ENCODE results near the gene PLOD2.
"Not testable (repeated sequence)": the region's sequence is repeated elsewhere in the genome, so short reads cannot be mapped to it uniquely, and the experiment has no call there.

PLOD2 gene

GRCh38 chr3:146142757-146143156, 18.2 kb downstream of the PLOD2 start:
- in situ Hi-C loops (cut with MboI; ENCODE audit: low sequenced_read_pairs) = no loop called here

DNA sequence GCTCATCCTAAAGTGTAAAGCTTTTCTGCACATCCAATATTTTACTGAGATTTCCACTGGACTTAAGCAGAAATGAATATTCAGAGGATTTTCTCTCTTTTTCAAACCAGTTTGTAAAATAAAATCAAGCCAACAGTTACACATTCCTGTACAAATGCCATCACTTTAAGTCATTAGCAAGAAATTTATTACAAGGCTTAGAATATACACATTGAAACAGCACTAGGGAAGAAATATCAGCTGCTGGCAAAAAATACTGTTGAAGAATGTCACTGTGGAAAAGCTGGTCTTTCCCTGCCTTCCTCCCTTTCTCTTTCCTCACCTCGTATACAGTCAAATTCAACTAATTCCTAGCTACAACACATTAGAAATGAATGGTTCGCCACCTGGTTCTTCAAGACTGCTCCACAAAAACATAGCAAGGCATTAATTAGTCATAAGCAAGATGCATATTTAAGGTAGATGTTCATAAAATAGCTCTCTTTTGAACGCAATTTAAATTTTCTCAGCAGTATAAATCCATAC, 21.3 kb downstream of the PLOD2 start:
- in situ Hi-C loops (cut with MboI; ENCODE audit: low sequenced_read_pairs) = no loop called here

GRCh38 chr3:146138902-146139301, 22.1 kb downstream of the PLOD2 start:
- in situ Hi-C loops (cut with MboI; ENCODE audit: low sequenced_read_pairs) = no loop called here

GRCh38 chr3:146136647-146137046, 24.3 kb downstream of the PLOD2 start:
- in situ Hi-C loops (cut with MboI; ENCODE audit: low sequenced_read_pairs) = no loop called here

DNA sequence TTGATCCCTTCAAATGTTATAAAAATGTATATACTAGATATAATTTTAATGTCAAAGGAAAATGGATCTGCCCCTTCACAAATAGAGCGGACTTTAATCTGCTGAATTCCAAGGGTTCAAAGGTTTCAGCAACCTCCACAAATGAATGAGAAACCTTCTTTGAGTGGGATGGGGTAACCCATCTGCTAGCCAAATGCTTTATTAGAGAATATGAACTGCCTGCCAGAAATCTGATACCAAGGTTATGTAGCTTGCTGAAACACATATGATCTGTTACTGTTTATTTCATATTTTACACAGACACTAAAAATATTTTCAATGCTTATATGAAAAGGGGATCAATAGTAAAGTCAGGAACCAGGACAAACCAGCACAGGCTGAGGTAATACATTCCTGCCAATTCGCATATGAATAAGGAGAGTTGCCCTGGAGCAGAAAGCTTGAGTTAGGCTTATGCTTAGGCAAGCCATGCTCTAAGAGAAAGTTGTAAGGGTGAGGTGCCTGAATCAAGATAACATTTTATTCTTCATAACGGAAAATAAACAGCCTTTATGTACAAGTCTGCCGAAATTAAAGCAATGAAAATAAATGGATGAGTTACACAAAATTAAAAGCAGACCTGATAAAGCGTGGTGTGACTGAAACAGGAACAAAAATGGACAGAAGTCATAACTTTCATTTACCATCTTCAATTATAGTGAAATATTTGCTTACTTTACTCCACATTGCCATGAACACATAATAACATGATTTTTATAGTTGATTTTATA, 26.5 kb downstream of the PLOD2 start:
- in situ Hi-C loops (cut with MboI; ENCODE audit: low sequenced_read_pairs) = no loop called here

DNA sequence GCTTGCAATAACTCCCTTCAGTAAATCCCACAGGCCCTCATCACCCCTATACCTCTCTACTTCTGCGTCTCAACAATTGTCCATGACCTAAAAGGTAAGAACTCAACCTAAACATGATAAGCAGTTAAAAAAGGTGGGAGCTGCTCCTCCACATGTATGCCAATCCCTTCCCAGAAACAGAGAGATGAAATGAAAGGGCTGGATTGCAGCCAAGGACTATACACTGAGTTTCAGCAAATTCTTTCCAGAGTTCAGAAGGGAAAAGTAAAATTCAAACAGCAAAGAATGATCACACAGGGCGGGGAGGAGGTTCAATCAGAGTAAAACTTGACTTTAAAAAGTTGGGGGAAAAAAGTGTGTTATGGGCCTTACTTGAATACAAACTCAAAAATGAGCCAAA, 27.5 kb downstream of the PLOD2 start:
- in situ Hi-C loops (cut with MboI; ENCODE audit: low sequenced_read_pairs) = no loop called here

DNA sequence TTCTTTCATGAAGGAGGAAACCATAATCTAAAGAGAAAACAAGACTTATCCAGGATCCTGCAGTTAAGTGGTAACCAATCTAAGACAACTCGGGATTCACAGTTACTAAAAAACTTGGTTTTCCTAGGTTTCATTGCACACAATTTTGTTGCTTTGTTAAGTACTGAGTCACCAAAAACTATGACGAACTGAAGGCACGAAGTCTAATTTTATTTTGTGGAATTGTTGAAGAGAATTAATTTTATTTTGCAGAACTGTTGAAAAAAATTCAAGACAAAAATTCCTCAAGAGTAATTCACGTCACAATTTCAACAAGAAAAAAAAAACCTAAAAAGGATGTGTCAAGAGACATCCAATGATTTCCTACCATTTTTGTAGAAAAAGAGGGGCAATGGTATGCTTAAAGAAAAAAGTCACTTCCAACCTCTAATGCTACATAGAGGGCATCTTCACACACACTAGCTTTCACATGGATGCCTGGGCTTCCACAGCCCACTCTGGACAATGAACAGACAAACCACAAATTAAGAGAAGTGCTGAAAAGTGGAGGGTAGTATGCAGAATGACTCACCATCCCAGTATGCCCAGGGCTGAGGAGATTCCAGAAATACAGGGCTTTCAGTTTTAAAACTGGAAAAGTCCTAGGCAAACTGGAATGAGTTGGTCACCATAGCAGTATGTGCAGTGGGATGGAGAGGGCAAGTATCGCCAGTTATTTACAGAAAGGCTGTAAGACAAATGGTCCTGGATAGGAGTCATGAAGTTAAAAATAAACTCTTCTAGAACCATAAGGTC, 29.2 kb downstream of the PLOD2 start:
- in situ Hi-C loops (cut with MboI; ENCODE audit: low sequenced_read_pairs) = no loop called here

DNA sequence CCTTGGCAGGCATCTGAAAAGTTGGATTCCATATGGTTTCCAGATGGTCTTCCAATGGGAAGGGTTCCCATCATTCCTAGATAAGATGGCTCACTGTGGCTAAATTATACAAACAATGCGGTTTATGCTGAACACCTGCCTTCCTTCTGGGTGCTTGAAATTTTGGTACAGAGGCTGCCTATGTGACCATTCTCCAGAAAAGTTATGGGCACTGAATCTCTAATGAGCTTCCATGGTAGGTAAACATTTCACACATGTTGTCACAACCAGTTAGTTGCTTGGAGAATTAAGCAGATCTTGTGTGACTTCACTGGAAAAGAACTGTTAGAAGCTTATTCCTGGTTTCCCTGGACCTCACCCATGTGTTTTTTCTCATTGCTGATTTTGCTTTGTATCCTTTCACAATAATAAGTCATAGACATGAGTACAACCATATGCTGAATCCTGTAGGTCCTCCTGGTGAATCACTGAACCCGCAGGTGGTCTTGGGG, 30.1 kb downstream of the PLOD2 start:
- in situ Hi-C loops (cut with MboI; ENCODE audit: low sequenced_read_pairs) = no loop called here

DNA sequence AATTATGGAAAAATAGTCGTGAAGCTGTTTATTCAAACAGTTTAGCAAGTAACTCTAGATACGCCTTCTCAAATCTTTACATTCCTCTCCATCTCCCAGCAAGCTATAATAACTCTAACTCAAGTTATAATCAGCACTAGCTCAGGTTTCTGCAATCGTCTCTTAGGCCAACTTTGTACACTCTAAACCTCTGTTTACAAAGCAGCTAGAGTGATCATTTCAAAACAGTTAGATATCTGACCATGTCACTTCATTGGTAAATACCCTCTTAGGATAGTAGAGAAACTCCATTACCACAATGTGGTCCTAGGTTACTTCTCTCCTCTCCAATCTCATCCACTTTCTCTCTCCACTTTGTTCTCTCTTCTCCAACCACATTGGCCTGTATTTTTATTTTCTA, 31.2 kb downstream of the PLOD2 start:
- in situ Hi-C loops (cut with MboI; ENCODE audit: low sequenced_read_pairs) = no loop called here

DNA sequence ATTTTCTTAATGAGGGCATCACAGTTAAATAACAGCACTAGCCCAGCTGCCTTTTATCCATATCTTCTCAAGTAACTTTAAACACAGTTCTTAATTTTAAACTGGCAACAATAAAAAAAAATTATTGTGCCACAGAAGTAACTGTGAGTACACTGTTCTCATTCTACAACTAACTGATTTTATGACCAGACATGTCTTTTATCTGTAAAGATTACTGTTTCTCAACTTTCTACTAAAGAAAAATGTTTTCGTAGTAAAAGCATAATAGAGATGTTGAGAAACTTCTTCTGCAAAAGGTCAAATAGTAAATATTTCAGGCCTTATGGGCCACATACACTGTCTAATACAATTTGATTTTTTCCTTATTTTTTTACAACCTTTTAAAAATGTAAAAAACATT, 32.0 kb downstream of the PLOD2 start:
- in situ Hi-C loops (cut with MboI; ENCODE audit: low sequenced_read_pairs) = no loop called here

GRCh38 chr3:146128179-146128578, 32.8 kb downstream of the PLOD2 start:
- in situ Hi-C loops (cut with MboI; ENCODE audit: low sequenced_read_pairs) = no loop called here

DNA sequence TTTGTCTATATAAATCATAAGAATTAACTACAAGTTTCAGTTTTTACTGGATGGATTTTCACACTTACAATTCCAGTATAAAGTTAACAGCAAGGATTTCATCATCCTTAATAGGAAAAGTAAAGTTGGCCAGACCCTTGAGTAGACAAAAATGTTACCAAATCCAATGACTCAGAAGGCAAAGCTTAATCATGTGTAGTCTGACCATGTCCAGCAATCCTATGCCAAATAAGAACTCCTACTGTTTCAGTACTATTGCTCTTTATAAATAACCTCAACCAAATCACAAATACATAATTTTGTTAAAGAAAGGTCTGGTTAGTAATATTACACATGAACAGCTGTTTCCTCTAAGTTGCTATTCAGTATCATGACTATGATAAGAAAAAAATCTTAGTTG, 35.0 kb downstream of the PLOD2 start:
- in situ Hi-C loops (cut with MboI; ENCODE audit: low sequenced_read_pairs) = no loop called here

DNA sequence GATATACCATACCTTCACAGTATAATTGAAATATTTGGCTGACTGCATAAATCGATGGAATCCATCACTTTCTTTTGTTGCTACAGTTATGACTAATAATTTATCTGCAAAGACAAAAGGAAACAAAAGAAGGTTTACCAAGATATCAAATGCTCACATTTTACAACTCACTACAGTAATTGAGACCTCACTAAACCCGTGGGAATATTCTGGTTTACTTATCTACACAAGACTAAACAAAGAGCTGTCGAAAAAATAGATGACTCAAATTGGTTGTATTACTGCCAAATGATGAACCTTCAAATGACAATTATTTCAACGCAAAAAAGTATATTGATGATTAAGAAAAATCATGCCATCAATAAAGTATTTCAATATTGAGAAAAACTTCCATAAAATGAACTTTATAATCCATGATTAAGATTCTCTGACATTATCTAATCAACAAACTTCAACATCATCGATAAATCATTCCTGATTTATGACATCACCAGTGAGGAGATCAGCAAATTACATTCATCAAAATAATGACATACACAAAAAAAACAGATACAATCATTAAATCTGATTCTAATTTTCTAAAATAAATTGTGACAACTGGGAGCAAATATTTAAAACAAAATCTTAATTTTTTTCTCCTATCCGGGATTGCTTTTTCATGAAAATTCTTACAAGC, 36.7 kb downstream of the PLOD2 start:
- in situ Hi-C loops (cut with MboI; ENCODE audit: low sequenced_read_pairs) = no loop called here

DNA sequence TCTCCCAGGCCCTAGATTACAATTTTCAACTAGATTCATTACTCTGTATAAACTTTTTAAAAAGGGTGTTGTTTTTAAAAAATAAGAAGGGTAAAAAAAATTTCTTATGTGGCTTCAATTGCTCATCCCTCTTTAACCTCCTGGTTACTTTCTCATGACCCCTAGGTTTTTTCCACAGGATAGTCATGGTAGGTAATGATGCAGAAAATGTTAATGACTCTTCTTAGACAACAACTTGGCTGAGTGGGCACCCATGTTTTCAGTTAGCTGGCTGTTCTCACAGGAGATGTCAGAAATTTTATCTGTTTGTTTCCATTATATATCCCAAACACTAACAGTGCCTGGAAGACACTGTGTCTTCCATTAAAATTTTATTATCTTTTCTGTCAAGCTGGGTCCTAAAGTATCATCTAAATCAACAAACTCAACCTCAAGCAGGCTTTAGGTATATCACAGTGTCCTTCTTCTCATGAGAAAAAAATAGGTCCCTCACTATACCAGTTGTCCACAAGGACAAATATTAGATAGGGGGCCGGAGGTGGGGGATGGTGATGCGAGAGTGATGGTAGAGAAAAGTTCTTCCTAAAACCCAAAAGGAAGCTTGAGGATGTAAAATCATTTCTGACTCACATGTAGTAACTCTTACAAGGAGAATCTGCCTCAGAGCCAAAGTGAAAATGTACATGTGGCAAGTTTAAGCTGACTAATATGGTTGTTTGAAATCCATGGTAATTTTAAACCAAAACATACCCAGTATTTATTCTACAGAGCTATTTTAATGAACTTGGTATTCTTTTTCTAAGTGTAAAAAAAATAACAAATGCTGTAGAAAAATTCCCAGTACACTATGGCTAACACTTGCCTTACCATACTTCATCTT, 43.3 kb downstream of the PLOD2 start:
- in situ Hi-C loops (cut with MboI; ENCODE audit: low sequenced_read_pairs) = no loop called here

GRCh38 chr3:146115619-146116018, 45.4 kb downstream of the PLOD2 start:
- in situ Hi-C loops (cut with MboI; ENCODE audit: low sequenced_read_pairs) = no loop called here

- in situ Hi-C loops (cut with MboI; ENCODE audit: low sequenced_read_pairs) = not testable (repeated sequence)
These were observed 47.2 kb downstream of the PLOD2 start for GRCh38 chr3:146113804-146114203.

GRCh38 chr3:146111337-146111736, 49.6 kb downstream of the PLOD2 start:
- in situ Hi-C loops (cut with MboI; ENCODE audit: low sequenced_read_pairs) = no loop called here

DNA sequence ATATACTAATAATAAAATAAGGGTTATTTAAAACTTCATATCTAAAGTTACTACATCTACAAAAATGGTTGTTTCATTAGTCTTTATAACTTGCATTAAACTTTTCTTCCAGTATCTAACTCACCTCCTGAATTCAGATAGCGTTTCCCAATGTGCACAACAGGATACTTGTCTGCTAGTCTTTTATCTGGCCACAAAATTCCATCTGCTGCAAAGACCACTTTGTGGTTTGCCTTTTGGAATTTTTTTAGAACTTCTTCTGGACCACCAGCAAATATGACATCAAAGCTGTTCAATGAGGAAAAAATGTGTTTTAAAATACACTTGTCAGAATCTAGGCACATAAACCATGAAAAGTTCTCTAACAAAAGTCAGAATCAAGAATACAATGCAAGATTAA, 50.8 kb downstream of the PLOD2 start:
- in situ Hi-C loops (cut with MboI; ENCODE audit: low sequenced_read_pairs) = no loop called here

GRCh38 chr3:146106986-146107385, 54.0 kb downstream of the PLOD2 start:
- in situ Hi-C loops (cut with MboI; ENCODE audit: low sequenced_read_pairs) = no loop called here

DNA sequence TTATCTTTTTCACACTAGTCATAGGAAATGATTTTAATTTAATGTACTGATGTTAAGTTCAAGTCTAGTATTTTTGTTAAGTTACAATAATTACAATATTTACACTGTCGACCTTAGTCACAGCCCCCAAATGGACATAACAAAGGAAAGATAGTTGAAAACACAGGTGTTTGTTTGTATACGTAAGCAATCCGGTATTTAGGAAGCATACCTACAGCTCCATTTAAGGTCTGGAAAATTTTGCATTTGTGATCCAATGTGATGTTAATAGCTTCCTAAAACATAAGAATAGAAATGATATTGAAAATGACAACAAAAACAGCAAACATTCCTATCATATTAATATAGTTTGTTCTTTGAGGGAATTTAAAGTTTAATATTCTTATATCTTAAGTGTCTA, 56.9 kb downstream of the PLOD2 start:
- in situ Hi-C loops (cut with MboI; ENCODE audit: low sequenced_read_pairs) = no loop called here

All from HL-60/S4 (cell line).